MG63 (cell line): Measurements from ENCODE around the gene VEZF1. TPM values are rescaled to one million over a fixed set of nuclear protein-coding genes. Genes with fewer than 3 reads are reported as not detected.

Experiments used
- DNase-seq: peaks from one replicate; pipeline ENCODE4 v3.0.0-alpha.2; 2020
- H3K27me3 ChIP-seq: fragments of 250-450 bp; sonication (Bioruptor Pico); 2 replicates; pipeline ENCODE4 v1.5.1; 2020; ENCODE audit warnings: mild to moderate bottlenecking, moderate library complexity
- H3K36me3 ChIP-seq: fragments of 250-450 bp; sonication (Bioruptor Pico); 2 replicates; pipeline ENCODE4 v1.5.1; 2020; ENCODE audit warnings: mild to moderate bottlenecking, moderate library complexity
- H3K4me3 ChIP-seq: fragments of 250-450 bp; sonication (Bioruptor Pico); 2 replicates; pipeline ENCODE4 v1.5.1; 2020; ENCODE audit warnings: mild to moderate bottlenecking, moderate library complexity
- H3K9me3 ChIP-seq: fragments of 250-450 bp; sonication (Bioruptor Pico); 2 replicates; pipeline ENCODE4 v1.5.1; 2020; ENCODE audit warnings: mild to moderate bottlenecking, moderate library complexity
- total RNA-seq: library from RNA; depleted of rRNA; stranded (reverse); fragments of >200 nt; shearing (Covaris generic); gene quantifications from 2 replicates; pipeline ENCODE4 v1.2.3, GENCODE V29; 2014; ENCODE audit warnings: low replicate concordance; rRNA removed

The VEZF1 gene
- total RNA-seq, 1 experiment from 2014 or later: 30.6 TPM

- Histone ChIP-seq H3K27me3 (no peaks in the 10 kb centered on the region), H3K9me3 (no peaks in the 10 kb centered on the region), H3K4me3 (no peak overlapping the region), H3K36me3 (peaks cover 8% of the 10 kb centered on the region; the same call in 1 of the 2 replicates)
- no peak for DNase-seq
Measured at GRCh38 chr17:57928928-57929327, 59.1 kb downstream of the VEZF1 start.

GRCh38 chr17:57927048-57927723, 60.9 kb downstream of the VEZF1 start:
- H3K4me3 ChIP-seq: no peak overlapping the region
- no peaks in the 10 kb centered on the region for H3K9me3 ChIP-seq
- peaks cover 8% of the 10 kb centered on the region; the same call in 1 of the 2 replicates for H3K36me3 ChIP-seq
- peak; percentile 84 for DNase-seq
- no peaks in the 10 kb centered on the region for H3K27me3 ChIP-seq

- Histone ChIP-seq H3K36me3 (peaks cover 8% of the 10 kb centered on the region; the same call in 1 of the 2 replicates), H3K27me3 (no peaks in the 10 kb centered on the region), H3K9me3 (no peaks in the 10 kb centered on the region), H3K4me3 (no peak overlapping the region)
- DNase-seq: no peak
Measured at GRCh38 chr17:57926723-57927047, 61.4 kb downstream of the VEZF1 start.

DNA sequence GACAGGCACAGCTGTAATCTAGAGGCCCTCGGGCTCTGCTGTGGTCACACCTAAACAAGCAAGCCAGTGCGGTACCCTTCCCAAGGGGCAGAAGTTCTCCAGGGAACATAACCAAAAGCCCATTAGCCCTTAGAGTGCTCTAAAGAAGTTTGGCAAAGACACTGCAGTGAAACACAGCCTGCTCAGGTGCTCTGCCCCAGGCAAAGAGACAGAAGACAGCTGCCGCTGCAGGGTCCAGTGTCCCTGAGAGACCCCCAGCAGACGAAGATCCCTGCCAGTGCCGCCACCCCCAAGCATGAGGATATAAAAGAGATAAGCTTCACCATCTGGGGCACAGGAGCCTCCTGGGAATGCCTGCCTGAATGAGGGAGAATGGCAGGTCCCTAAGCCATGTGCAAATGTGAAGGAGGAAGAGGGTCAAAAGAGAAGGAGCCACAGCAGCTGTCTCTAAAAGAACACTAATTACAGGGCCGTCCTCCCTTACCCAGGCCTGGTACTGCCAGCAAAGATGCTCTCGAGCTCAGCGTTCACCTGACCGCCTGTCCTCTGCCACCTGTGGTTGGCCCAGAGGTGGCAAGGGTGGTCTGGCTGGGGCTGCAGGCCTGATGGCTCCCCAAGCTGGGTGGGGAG, 62.6 kb downstream of the VEZF1 start:
- H3K27me3 ChIP-seq: no peaks in the 10 kb centered on the region
- H3K36me3 ChIP-seq: peaks cover 8% of the 10 kb centered on the region; the same call in 1 of the 2 replicates
- no peaks in the 10 kb centered on the region for H3K9me3 ChIP-seq
- no peak for DNase-seq
- no peak overlapping the region for H3K4me3 ChIP-seq

GRCh38 chr17:57924677-57925076, 63.4 kb downstream of the VEZF1 start:
- Histone ChIP-seq H3K27me3 (no peaks in the 10 kb centered on the region), H3K9me3 (no peaks in the 10 kb centered on the region), H3K4me3 (no peak overlapping the region), H3K36me3 (peaks cover 12% of the 10 kb centered on the region; the same call in 1 of the 2 replicates)
- DNase-seq: no peak

Other genes starting within 250 kb of the VEZF1 start
- gene CCDC182, start 243.0 kb downstream of the VEZF1 start, total RNA-seq: not detected in 2 replicates
- 34.0 and 52.0 TPM in 2 replicates for gene MRPS23, start 138.2 kb downstream of the VEZF1 start, total RNA-seq
- 3.0 and 10.2 TPM in 2 replicates for gene CUEDC1, start 32.8 kb downstream of the VEZF1 start, total RNA-seq
- gene SRSF1, start 19.0 kb upstream of the VEZF1 start, total RNA-seq: 402 and 601 TPM in 2 replicates
- 10.2 and 12.8 TPM in 2 replicates for gene DYNLL2, start 95.2 kb upstream of the VEZF1 start, total RNA-seq
- not detected in 2 replicates for gene OR4D1, start 160.1 kb upstream of the VEZF1 start, total RNA-seq
- gene OR4D2, start 178.7 kb upstream of the VEZF1 start, total RNA-seq: not detected in 2 replicates
- gene EPX, start 204.5 kb upstream of the VEZF1 start, total RNA-seq: not detected in 2 replicates
- 16.8 and 27.4 TPM in 2 replicates for gene MKS1, start 231.0 kb upstream of the VEZF1 start, total RNA-seq